ENCODE data around the gene GRIN3B.

Gene GRIN3B

DNA sequence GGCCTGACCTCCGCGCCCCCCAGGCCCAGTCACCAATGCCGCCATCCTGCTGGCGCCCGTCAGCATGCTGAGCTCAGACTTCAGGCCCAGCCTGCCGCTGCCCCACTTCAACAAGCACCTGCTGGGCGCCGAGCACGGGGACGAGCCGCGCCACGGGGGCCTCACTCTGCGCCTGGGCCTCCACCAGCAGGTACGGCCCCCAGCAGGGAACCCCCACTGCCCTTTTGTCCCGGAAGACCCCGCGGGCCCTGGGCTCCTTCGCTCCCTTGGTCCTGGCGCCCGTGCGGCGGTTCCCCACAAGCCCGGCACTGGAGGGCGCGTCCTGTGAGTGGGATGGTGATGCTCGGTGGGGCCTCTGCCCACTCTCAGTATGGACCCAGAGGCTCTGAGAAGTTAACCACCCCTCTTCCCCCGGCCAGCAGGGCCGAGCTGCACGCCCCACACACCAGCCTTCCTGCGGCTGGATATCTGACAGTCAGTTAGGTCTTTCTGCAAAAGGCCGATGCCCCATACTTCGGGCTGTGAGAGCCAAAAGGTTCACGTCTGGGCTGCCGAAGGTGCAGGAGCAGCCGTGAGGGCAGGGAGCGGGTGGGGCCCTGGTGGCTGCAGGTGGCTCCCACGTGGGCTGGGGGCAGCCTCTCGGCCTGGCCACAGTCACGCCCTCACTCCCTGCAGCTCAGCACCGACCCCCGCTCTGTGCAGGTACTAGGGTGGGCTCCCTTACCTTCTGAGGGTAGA is 8.1 kb upstream of the GRIN3B start:
- no peak for DNase-seq (ENCODE audit: low read depth)

DNA sequence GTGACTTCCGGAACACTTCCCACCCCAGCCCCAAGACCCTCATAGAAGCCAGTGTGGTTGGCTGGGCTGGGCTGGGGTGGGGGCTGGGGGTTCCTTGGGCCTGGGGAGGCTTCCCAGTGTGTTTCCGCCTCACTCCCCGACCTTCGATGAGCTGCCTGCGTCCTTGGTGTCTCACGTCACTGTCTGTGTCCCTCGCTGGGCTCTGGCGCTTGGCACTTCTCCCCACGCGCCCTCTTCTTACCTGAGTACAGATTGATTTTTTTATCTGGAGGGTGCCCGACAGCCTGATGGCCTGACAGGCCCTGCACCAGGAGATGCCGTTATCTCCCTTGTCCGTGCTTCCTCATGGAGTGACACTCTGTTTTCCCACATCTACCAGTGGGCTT is 7.6 kb upstream of the GRIN3B start:
- no peak for DNase-seq (ENCODE audit: low read depth)

DNA sequence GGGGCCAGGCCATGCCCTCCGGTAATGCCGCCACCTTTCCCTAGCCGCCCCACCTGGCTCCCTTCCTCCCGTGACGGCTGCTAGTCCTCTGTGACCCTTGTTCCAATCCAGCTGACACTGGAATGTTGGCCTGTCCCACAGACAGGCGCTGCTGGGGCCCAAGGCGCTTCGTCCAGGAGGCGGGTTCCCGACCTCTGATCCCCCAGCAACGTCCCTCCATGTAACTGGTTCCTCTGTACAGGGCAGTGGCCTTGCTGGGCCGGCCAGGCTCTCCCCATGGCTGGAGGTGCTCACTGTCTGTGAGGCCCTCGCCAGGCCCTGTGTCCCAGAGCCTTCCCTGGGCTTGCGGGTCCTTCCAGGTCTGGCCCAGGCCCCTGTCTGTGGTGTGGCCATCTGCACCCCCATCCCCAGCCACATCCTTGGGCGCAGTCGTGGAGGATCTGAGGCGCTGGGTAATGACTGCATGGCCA is 6.8 kb upstream of the GRIN3B start:
- DNase-seq (ENCODE audit: low read depth) = no peak

DNA sequence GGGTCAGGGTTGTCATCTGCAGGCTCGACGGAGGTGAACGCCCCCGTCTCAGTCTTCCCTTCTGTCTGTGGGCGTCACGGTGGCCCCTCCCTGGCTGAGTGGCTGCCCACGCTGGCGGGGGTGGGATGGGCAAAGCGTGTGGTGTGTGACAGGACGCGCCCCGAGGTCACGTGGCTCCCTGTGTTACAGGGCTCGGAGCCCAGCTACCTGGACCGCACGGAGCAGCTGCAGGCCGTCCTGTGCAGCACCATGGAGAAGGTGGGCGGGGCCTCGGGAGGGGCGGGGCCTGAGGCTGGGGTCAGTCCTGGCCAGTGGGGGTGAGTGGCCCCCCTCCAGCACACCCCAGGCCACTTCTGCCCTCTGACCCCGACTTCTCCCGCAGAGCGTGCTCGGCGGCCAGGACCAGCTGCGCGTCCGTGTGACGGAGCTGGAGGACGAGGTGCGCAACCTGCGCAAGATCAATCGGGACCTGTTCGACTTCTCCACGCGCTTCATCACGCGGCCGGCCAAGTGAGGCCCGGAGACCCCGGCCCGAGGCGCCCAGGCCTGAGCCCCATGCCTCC is 6.3 kb upstream of the GRIN3B start:
- no peak for DNase-seq (ENCODE audit: low read depth)

DNA sequence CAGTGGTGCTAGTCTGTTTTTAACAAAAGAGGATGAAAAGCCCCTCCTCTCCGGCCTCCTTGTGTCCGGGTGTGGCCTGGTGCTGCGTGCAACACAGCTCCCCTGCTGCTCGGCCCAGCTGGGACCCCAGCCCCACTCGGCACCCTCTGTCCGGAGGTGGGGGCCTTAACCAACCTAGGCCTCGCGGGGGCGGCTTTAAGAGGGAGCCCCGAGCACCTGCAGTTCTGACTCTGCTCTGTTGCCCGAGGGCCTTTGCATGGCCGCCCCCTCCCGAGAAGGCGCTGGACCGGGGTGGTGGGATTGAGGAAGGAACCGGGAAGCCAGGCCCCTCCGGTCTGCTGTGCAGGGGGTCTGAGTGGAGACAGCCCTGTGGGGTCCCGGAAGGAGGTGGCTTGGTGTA is 5.7 kb upstream of the GRIN3B start:
- no peak for DNase-seq (ENCODE audit: low read depth)

DNA sequence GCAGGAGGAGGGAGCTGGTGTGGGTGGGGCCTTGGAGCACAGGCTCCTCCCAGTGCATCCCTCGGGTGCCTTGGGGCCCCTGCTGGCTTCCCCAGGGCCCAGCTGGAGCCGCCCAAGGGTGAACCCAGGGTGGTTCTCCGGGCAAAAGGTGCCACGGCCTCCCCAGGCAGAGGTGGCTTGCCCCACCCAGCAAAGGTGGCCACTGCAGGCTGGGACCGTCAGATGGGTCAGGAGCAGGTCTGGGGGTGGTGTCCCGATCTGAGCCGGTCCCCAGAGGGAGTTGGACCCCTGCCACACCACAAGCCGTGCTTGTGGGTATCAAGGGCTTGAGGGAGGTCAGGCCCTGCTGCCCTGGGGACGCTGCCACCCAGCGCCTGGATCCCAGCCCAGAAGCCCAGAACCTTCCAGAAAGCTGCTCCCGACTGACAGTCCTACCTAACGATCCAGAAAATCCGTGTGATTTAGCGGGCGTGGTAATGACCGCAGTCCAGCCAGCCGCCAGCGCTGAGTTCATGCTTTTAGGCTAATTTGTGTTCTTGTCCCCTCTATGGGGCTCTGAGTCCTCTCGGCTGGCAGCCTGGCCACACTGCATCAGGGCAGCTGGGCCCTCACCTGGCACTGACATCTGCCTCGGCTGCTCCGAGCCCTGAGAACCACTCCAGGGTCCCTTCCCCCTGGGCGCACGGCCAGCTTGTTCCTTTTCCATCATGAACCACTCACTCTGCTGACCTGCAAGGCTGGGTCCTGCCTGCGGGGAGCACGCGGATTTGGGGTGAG is 5.0 kb upstream of the GRIN3B start:
- no peak for DNase-seq (ENCODE audit: low read depth)

DNA sequence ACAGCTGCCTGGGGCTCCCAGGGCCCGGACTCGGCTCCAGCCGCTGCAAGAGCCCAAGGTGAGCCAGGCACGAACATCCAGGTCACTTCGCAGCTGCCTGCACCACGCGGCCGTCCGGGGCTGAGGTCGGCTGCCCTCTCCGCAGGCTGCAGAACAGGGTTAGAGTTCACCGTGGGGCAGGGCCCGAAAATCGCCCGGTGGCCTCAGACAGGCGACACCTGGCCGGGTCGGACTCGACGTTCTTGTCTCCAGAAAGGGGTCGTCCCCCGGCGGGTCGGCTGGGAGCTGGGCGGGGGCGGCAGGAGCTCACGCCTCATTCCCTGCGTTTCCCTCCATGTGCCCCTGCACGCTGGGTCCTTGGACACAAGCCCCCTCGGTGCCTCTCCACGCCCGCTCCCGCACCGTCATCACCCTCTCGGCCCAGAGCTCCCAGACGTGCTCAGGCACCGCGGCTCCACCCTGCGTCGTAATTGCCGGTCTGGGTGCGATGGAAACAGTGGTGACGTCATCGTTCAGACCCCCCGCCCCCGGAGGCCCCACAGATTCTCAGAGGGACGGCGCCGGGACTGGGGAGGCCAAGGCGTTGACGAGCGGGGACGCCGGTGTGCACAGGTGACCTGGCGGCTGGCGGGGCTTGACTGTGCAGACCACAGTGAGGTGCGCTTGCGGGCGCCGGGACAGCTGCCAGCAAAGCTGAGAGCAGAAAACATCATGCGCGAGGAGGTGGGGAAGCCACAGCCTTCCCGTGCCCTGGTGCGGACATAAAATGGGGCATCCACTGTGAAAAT is 4.0 kb upstream of the GRIN3B start:
- no peak for DNase-seq (ENCODE audit: low read depth)

DNA sequence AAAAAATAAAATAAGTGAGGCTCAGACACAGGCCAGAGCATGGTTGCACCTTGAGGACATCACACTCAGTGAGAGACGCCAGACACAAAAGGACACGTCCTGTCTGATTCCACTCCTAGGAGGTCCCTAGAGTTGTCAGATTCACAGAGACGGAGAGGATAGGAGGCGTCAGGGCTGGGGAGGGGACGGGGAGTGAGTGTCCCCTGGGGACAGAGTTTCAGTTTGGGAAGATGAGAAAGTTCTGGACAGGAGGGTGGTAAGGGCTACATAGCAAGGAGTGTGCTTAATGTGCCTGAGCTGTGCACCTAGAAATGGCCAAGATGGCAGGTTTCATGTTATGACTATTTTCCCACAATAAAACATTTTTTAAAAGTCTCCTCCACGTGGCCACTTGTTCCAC is 2.2 kb upstream of the GRIN3B start:
- no peak for DNase-seq (ENCODE audit: low read depth)

DNA sequence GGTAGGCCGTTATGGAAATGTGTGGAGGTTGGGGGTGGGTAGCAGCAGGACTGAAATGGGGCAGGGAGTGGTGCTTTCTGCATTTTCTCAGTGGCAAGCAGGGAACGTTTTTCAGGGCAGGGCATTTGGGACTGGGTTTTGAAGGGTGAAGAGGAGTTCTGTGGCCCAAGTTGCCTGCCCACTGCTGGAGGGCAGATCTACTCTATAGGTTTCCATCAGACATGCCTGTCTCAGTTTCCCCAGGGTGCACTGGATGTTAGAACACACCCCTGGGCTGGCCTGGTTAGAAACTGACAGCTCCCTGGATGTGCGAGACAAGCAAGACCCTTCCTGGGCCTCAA is 870 bp upstream of the GRIN3B start:
- DNase-seq (ENCODE audit: low read depth) = no peak

DNA sequence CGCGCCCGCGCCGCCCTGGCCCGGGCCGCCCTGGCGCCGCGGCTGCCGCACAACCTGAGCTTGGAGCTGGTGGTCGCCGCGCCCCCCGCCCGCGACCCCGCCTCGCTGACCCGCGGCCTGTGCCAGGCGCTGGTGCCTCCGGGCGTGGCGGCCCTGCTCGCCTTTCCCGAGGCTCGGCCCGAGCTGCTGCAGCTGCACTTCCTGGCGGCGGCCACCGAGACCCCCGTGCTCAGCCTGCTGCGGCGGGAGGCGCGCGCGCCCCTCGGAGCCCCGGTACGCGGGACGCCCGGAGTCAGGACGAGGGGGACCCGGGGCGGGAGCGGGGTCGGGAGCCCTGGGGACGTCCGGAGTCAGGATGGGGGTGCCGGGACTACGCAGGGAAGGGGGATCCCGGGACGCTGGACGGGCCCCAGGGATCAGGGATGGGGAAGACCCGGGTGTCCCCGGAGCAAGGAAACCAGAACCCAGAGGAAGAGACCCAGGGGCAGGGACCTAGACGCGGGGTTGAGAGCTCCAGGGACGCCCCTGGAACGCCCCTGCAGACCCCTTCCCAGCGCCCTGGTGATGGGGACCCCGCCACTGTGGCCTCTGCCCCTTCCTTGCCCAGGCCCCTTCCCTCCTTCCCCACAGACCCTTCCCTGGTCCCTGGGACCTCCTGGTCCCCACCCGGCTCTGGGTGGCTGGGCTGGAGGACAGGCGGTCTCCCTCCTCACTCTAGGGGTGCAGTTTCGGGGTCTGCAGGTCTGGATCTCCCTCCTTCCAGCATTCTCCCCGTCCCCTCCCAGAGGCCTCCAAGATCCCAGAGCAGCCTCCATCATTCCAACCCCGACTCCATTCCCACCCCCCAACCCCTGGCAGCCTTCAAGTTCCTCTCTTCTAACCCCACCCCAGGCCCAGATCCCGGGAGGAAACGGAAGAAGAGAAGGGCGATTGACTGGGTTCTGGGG is 645 bp downstream of the GRIN3B start:
- DNase-seq (ENCODE audit: low read depth) = no peak

DNA sequence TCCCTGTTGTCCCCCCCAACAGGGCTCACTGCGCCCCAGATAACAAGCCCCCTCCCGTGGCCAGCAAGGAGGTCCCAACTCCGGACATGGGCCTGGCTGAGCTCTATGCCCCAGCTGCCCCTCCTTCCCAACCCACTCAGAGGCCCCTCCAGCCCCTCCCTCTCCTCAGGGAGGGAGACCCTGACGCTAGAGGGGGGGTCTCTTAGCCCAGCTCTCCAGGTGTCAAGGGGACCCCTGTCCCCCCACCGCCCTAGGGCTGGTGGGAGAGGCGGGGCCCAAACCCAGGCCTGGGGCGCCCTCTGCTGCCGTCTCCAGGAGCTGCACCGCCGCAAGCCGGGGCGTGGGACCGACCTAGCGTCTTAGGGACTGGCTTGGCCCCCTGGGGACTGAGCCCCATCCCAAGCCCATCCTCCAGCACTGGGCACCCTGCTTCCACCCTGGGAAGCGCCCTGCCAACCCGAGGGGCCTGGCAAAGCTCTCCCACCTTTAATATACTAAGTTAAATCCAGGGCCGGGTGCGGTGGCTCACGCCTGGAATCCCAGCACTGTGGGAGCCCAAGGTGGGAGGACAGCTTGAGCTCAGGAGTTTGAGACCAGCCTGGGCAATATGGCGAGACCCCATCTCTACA is 1.4 kb downstream of the GRIN3B start:
- DNase-seq (ENCODE audit: low read depth) = no peak

DNA sequence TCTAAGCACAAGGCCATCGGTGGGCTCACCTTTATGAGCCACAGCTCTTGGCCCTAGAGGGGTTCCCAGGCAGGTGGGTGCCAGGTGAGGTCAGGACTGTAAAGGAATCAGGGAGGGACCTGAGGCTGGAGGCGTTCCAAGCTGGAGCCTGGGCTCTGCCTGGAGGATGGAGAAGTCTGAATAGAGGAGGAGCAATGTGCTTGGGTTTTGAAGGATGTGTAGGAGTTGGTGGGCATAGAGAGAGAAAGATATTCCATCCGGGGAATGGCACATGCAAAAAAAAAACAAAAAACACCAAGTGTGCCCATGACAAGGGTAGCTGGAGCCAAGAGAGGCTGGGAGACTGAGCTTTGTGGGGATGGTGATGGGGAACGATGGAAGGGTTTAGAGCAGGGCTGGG is 2.4 kb downstream of the GRIN3B start:
- no peak for DNase-seq (ENCODE audit: low read depth)

DNA sequence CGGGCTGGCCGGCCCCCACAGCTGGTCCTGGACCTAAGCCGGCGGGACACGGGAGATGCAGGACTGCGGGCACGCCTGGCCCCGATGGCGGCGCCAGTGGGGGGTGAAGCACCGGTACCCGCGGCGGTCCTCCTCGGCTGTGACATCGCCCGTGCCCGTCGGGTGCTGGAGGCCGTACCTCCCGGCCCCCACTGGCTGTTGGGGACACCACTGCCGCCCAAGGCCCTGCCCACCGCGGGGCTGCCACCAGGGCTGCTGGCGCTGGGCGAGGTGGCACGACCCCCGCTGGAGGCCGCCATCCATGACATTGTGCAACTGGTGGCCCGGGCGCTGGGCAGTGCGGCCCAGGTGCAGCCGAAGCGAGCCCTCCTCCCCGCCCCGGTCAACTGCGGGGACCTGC is 3.1 kb downstream of the GRIN3B start:
- DNase-seq (ENCODE audit: low read depth) = no peak

DNA sequence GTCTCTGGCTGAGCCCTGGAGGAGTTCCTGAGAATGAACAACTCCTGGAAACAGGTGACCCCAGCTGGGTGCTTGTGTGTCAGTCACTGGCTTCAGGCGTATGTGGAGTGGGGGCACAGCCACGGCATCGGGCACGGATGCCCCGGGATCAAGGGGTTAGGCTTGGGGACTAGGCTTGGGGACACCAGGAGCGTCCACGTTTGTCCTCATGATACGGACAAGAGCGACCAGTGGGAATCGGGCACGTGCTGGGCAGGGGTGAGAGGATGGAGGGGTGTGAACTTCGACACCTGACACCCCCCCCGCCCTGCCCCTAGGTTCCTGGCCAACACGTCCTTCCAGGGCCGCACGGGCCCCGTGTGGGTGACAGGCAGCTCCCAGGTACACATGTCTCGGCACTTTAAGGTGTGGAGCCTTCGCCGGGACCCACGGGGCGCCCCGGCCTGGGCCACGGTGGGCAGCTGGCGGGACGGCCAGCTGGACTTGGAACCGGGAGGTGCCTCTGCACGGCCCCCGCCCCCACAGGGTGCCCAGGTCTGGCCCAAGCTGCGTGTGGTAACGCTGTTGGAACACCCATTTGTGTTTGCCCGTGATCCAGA is 4.1 kb downstream of the GRIN3B start:
- DNase-seq (ENCODE audit: low read depth) = no peak

DNA sequence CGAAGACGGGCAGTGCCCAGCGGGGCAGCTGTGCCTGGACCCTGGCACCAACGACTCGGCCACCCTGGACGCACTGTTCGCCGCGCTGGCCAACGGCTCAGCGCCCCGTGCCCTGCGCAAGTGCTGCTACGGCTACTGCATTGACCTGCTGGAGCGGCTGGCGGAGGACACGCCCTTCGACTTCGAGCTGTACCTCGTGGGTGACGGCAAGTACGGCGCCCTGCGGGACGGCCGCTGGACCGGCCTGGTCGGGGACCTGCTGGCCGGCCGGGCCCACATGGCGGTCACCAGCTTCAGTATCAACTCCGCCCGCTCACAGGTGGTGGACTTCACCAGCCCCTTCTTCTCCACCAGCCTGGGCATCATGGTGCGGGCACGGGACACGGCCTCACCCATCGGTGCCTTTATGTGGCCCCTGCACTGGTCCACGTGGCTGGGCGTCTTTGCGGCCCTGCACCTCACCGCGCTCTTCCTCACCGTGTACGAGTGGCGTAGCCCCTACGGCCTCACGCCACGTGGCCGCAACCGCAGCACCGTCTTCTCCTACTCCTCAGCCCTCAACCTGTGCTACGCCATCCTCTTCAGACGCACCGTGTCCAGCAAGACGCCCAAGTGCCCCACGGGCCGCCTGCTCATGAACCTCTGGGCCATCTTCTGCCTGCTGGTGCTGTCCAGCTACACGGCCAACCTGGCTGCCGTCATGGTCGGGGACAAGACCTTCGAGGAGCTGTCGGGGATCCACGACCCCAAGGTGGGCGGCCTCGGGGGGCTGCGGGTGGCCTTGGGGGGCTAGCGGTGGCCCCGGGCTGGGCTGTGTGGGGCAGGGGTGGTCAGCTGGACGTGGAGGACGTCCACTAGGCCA is 4.8 kb downstream of the GRIN3B start:
- no peak for DNase-seq (ENCODE audit: low read depth)

DNA sequence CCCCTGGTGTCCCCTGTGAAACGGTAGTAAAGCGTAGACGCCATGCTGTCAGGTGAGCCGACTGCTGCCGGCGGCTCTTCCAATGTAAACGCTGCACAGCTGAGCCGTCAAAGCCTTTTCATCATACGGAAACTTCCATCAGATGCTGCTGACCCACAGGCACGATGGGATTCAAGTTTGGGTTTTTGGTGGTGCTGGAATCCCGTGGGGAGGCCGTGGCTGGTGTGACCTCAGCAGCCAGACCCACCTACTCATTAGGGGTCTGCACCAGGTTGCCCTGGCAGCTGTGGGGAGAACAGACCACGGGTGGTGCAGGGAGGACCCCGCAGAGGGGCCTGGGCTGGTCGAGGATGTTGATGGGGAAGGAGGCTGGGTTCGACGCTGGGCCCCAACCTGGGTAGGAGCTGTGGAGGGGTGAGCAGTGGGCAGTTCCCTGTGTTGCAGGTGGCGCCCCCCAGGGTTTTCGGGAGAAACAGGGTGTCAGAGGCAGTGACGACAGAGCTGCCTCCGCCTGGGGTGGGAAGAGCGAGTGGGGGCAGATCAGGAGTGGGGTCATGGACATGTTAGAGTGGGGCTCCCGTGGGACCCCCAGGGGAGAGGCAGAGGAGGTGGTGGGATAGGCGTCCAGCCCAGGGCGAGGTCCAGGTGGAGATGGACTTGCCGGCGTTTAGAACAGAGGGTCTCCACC is 6.6 kb downstream of the GRIN3B start:
- DNase-seq (ENCODE audit: low read depth) = no peak

DNA sequence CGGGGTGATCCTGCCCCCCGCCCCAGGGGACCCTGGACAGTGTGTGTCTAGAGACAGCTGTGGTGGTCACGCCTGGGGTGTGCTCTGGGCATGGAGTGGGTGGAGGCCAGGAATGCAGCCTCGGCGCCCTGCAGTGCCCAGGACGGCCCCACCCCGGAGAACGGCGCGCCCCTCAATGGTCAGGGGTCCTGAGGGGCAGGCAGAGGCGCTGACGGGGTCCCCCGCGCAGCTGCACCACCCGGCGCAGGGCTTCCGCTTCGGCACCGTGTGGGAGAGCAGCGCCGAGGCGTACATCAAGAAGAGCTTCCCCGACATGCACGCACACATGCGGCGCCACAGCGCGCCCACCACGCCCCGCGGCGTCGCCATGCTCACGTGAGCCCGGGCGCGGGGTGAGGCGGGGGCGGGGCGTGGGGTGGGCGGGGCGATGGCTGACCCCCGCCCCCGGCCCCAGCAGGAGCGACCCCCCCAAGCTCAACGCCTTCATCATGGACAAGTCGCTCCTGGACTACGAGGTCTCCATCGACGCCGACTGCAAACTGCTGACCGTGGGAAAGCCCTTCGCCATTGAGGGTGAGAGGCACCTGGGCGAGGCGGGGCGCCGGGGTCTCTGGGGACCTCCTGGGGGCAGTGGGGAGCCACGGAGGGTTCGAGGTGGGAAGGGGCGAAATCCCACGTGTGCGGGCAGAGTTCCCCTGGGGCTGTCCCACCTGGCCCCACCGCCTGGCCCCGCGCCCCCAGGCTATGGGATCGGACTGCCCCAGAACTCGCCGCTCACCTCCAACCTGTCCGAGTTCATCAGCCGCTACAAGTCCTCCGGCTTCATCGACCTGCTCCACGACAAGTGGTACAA is 7.4 kb downstream of the GRIN3B start:
- DNase-seq (ENCODE audit: low read depth) = no peak

Measured in fibroblast of the conjunctiva (primary cell).